ENCODE measurements around the gene RPS29.

GRCh38 chr14:49607583-49607982 lies 21.4 kb upstream of the RPS29 start:
- TF ChIP-seq TAF1 (IDR thresholded peaks at IDR 0.05; ENCODE audit: borderline replicate concordance, low read depth, low read length) (no peak), FOXM1 (IDR thresholded peaks at IDR 0.05; ENCODE audit: low read depth) (no peak), GABPA (IDR thresholded peaks at IDR 0.05; ENCODE audit: low read depth) (no peak), EP300 (IDR thresholded peaks at IDR 0.05; ENCODE audit: borderline replicate concordance in 1 of 2, low read depth in 1 of 2, low read length in 1 of 2) (no peak), SIN3A (IDR thresholded peaks at IDR 0.05; ENCODE audit: borderline replicate concordance, low read depth, low read length) (no peak), PBX3 (IDR thresholded peaks at IDR 0.05) (no peak), POLR2AphosphoS5 (IDR thresholded peaks at IDR 0.05; ENCODE audit: low read depth, low read length) (no peak), EZH2phosphoT487 (IDR thresholded peaks at IDR 0.05; ENCODE audit: borderline replicate concordance, low read depth) (no peak), MXI1 (IDR thresholded peaks at IDR 0.05; ENCODE audit: low read depth, low read length) (no peak)
- TF ChIP-seq, protein P1, sequence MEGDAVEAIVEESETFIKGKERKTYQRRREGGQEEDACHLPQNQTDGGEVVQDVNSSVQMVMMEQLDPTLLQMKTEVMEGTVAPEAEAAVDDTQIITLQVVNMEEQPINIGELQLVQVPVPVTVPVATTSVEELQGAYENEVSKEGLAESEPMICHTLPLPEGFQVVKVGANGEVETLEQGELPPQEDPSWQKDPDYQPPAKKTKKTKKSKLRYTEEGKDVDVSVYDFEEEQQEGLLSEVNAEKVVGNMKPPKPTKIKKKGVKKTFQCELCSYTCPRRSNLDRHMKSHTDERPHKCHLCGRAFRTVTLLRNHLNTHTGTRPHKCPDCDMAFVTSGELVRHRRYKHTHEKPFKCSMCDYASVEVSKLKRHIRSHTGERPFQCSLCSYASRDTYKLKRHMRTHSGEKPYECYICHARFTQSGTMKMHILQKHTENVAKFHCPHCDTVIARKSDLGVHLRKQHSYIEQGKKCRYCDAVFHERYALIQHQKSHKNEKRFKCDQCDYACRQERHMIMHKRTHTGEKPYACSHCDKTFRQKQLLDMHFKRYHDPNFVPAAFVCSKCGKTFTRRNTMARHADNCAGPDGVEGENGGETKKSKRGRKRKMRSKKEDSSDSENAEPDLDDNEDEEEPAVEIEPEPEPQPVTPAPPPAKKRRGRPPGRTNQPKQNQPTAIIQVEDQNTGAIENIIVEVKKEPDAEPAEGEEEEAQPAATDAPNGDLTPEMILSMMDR (IDR thresholded peaks at IDR 0.05) = no peak
- TF ChIP-seq, protein P2, sequence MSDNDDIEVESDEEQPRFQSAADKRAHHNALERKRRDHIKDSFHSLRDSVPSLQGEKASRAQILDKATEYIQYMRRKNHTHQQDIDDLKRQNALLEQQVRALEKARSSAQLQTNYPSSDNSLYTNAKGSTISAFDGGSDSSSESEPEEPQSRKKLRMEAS (IDR thresholded peaks at IDR 0.05; ENCODE audit: low read depth) = no peak
